GM20000 (cell line): ENCODE results near the gene FGF4.

ENCODE experiments used
- DNase-seq: peaks from one replicate; pipeline ENCODE4 v3.0.0; 2012; ENCODE audit warnings: low spot score
- TF ChIP-seq, protein P1 (sequence below): IDR thresholded peaks from 2 replicates; pipeline ENCODE4 v1.5.1; 2012; ENCODE audit warnings: mild to moderate bottlenecking, control low read depth; ENCODE audit errors: extremely low read depth, missing control alignments

Gene FGF4

DNA sequence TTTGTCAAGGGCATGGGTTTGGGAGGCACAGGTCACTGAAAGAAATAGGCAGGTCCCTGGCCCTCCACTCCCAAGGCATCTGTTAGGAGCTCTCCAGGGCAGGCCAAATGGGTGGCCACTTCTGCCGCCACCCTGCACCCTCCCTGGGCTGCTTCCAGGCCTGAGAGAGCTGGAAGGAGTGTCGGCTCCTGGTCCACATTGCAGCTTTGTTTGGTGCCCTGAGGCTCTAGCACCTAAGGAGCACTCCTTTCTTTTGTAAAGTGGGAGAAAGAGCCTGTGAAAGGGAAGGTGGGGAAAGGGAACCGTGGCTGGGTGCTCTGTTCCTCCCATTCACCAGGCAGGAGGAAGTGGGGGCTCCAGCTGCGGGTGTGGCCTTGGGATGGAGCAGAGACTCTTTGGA lies 12.3 kb upstream of the FGF4 start:
- TF ChIP-seq, protein P1, sequence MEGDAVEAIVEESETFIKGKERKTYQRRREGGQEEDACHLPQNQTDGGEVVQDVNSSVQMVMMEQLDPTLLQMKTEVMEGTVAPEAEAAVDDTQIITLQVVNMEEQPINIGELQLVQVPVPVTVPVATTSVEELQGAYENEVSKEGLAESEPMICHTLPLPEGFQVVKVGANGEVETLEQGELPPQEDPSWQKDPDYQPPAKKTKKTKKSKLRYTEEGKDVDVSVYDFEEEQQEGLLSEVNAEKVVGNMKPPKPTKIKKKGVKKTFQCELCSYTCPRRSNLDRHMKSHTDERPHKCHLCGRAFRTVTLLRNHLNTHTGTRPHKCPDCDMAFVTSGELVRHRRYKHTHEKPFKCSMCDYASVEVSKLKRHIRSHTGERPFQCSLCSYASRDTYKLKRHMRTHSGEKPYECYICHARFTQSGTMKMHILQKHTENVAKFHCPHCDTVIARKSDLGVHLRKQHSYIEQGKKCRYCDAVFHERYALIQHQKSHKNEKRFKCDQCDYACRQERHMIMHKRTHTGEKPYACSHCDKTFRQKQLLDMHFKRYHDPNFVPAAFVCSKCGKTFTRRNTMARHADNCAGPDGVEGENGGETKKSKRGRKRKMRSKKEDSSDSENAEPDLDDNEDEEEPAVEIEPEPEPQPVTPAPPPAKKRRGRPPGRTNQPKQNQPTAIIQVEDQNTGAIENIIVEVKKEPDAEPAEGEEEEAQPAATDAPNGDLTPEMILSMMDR = no peak

DNA sequence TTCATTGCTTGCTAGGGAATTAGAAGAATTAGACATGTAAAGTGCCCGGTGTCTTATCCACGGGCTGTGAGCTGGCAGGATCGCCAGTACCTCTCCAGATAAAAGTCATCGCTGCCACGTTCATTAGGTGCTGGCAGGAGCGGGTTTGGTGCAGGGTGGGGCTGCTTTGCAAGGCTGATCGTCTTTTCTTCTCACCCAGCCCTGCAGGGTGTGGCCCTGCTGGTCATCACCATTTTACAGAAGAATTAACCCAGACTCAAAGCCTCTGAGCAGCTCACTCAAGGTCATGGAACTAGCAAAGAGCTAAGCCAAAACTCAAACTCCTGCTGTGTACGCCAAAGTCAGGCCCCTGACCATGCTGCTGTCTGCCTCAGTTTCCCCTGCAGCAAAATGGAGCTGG lies 6.1 kb upstream of the FGF4 start:
- TF ChIP-seq, protein P1 = no peak
- no peak for DNase-seq

More for the DNA sequence above, 12.3 kb upstream of the FGF4 start:
- no peak for DNase-seq

DNA sequence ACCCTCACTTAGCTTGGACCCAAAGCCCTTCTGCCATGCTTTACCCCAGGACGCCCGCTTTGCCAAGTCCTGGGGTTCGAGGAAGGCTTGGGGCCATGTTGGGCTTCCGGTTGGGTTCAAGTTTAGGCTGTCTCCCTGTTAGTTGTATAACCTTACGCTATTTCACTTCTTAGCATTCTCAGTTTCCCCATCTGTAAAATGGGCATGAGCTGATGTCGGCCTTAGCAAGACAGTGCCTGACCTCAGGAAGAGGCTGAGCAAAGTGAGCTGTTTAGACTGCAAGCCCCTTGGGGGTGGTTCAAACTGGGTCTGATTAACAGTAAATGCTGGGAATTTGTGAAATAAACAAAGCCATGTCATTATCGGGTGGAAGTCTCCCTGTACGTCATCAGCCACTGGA lies 3.2 kb upstream of the FGF4 start:
- TF ChIP-seq, protein P1 = no peak
- DNase-seq = no peak

DNA sequence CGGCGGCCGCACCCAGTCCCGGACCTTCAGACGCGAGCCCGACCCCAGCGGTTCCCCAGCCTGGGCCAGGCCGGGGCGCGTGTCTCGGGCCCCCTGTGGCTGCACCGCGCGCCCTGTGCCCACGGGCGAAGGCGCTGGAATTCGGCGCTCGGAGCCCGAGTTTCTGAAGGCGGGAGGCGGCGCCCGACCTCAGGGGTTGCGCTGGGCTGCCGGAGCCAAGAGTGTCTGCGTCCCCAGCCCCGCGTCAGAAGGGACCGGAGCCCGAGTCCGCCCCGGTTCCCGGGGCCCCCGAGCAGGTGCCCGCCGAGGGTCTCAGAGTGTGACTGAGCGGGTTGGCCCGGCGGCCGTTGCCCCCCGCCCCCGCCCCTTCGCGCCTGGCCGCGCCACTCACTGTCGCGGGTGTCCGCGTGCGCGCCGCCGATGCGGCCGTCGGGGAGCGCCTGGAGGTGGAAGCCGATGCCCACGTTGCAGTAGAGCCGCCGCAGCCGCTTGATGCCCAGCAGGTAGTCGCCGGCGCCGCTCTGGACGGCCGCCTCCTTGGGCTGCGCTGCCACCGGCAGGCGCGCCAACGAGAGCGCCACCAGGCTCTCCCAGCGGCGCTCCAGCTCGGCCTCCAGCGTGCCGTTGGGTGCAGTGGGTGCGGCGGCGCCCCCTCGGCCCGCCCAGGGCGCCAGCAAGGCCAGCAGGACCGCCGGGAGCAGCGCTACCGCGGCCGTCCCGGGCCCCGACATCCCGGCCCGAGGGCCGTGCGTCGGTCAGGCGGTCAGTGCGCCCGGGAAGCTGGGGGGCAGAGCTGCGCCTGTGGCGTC lies 583 bp downstream of the FGF4 start:
- TF ChIP-seq, protein P1 = no peak
- DNase-seq = no peak

DNA sequence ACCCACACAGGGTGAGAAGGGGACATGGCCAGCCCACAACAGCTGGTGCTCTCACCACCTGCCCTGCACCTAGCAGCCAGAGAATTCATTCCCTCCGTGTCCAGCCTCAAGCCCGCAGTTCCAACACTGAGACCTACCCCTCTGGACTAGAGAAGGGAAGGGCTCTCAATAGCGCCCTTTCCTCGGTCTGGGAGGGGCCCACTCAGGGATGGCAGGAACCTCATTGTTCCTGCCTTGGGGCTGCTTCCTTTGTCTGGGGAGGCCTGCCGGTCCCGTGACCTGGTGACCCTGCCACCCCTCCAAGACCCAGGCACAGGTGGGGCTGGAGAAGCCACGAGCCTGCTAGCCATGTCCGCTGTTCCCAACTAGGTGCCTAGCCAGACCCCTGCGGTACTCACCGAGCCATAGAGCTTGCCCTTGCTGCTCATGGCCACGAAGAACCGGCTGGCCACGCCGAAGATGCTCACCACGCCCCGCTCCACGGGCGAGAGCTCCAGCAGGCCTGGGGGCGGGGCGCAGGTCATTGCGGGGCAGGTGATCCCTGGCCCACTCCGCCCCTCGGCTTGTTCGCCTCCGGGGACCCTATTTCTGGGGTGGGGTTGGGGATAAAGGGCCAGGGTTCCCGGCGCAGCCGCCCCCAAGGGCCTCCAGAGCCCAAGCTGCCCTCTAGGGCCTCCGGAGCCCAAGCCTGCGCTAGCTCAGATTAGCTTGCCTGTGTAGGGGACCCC lies 1.4 kb downstream of the FGF4 start:
- TF ChIP-seq, protein P1 = no peak
- no peak for DNase-seq

DNA sequence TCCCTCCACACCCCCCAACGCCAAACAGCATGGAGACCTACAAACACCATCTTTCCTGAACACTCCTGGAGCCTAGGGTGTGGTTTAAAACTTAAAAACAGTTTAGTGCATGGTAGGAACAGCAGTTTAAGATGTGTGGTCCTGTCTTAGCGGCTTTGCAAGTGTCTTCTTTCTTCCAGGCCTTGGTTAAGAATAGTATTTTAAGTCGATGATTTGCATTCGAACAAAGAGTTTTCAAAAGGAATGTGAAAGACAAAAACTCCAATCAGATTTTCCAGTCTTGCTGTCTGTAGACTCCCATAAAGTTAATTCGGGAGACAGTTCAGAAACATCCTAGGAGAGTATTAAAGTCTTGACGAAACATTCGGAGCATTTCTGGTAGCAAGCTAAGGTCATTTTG lies 3.7 kb downstream of the FGF4 start:
- TF ChIP-seq, protein P1 = no peak
- no peak for DNase-seq

DNA sequence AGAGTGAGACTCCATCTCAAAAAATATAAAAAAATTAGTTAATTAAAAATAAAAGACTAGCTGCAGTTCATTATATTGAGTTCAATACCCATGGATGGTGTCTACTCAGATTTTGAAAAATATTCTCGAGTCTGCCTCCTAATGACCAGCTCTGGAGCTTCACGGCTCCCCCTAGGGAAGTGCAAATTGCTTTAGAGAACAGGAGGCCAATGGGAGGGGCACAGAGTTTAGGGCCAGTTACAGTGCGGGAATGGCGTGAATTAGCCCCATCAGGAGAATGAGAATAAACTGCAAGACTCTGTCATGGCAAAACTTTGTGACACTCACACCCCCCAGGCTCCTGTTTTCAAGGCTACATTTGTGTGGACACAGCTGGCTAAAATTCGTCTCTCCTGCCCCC lies 4.6 kb downstream of the FGF4 start:
- no peak for DNase-seq
- TF ChIP-seq, protein P1 = no peak
